Iris pigment epithelial cell (primary cell): ENCODE measurements around the gene DPM1.

Source experiments
- DNase-seq: peaks from one replicate; pipeline ENCODE4 v3.0.0-alpha.2; 2011; ENCODE audit warnings: low read depth

The DPM1 gene

GRCh38 chr20:50930139-50930975 is 28.0 kb downstream of the DPM1 start:
- peak; percentile 8 for DNase-seq

- peak; percentile 98 for DNase-seq
These were observed 28.8 kb downstream of the DPM1 start for GRCh38 chr20:50929299-50930138.

- DNase-seq = no peak
These were observed 29.9 kb downstream of the DPM1 start for GRCh38 chr20:50928469-50928868.

- no peak for DNase-seq
These were observed 31.8 kb downstream of the DPM1 start for GRCh38 chr20:50926530-50926929.

GRCh38 chr20:50924261-50924920 is 33.9 kb downstream of the DPM1 start:
- peak; percentile 75 for DNase-seq

GRCh38 chr20:50921803-50922501 is 36.4 kb downstream of the DPM1 start:
- no peak for DNase-seq

- DNase-seq = peak; percentile 28
These were observed 37.3 kb downstream of the DPM1 start for GRCh38 chr20:50920997-50921396.

GRCh38 chr20:50919567-50919966 is 38.8 kb downstream of the DPM1 start:
- peak; percentile 93 for DNase-seq

- peak; percentile 64 for DNase-seq
These were observed 39.9 kb downstream of the DPM1 start for GRCh38 chr20:50918403-50918802.

- DNase-seq = no peak
These were observed 41.4 kb downstream of the DPM1 start for GRCh38 chr20:50916934-50917333.

- peak; percentile 54 for DNase-seq
These were observed 42.1 kb downstream of the DPM1 start for GRCh38 chr20:50916257-50916656.

- peak; percentile 65 for DNase-seq
These were observed 42.9 kb downstream of the DPM1 start for GRCh38 chr20:50915424-50915823.

GRCh38 chr20:50913690-50914375 is 44.5 kb downstream of the DPM1 start:
- peak; percentile 90 for DNase-seq

GRCh38 chr20:50911716-50912115 is 46.6 kb downstream of the DPM1 start:
- DNase-seq = peak; percentile 16

GRCh38 chr20:50911030-50911429 is 47.3 kb downstream of the DPM1 start:
- DNase-seq = peak; percentile 40

- no peak for DNase-seq
These were observed 48.9 kb downstream of the DPM1 start for GRCh38 chr20:50909413-50909812.

GRCh38 chr20:50904067-50904570 is 54.2 kb downstream of the DPM1 start:
- no peak for DNase-seq

GRCh38 chr20:50903353-50904051 is 54.8 kb downstream of the DPM1 start:
- no peak for DNase-seq

GRCh38 chr20:50901301-50901700 is 57.0 kb downstream of the DPM1 start:
- no peak for DNase-seq

GRCh38 chr20:50900261-50900660 is 58.1 kb downstream of the DPM1 start:
- no peak for DNase-seq
